ENCODE data around the gene CNTRL.
A peak's percentile ranks its signal among the peaks of the same experiment; 100 is the strongest.
"Not testable (repeated sequence)": the region's sequence is repeated elsewhere in the genome, so short reads cannot be mapped to it uniquely, and the experiment has no call there.

Gene CNTRL

DNA sequence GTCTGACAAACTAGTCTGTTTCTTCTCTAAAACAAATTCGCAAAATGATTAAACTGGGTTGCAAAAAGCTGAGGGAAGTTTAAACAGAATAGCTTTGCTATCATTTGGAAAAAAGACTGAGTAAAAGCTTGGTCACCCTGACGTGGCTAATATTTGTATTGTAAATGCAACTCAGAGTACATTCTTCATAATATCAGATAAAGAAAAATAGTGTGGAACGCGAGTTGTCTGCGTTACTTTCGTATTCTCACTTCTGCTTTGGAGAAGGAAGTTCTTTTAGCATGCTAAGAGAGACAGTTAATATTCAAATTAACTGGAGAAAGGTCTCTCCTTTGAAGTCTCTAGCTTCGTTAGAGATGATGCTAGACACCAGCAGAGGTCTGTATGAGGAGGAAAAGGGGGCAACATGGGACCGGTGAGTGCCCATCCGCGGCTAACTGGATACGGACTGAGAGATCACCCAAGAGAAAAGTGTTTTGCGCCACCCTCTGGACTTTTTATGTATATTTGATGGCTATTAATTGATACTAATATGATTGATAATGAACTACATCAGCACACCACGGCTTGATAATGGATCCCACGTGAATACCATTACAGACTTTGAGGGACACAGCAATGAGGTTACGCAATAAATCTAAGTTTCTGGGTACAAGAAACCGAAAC lies 2.9 kb upstream of the CNTRL start:
- no peaks in the 10 kb centered on the region for H3K9me3 ChIP-seq (ENCODE audit: control insufficient read depth, low read length)
- 57 to 58% methylated on average over 4 to 7 of the region's 16 CpGs for WGBS, 2 experiments (ENCODE audit: insufficient coverage in 2 of 2)
- no peak overlapping the region for H3K4me3 ChIP-seq (ENCODE audit: extremely low read depth, insufficient read depth, low read length, poor library complexity, severe bottlenecking)
- H3K4me1 ChIP-seq (ENCODE audit: control insufficient read depth, insufficient read depth, low read length, poor library complexity, severe bottlenecking) = no peaks in the 10 kb centered on the region
- H3K27ac ChIP-seq (ENCODE audit: low read depth, low read length, severe bottlenecking) = no peak overlapping the region
- no peaks in the 10 kb centered on the region for H3K36me3 ChIP-seq (ENCODE audit: control insufficient read depth, insufficient read depth, low read length)

DNA sequence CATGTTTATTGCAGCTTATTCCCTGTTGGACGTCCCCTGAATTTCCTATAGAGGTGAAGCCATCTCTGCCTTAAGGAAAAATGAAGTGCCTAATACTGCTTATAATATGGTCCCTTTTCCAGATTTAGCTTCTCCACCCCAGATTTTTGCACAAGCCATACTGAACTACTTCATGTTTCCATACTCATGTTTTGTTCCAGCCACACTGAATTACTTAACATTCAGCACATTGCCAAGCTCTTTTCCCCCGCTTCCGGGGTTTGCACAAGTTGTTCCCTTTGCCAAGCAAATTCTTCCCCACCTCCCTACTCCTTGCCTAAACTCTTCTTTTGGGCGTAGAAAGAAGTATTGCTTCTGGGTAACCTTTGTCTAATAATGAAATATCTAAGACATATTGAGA lies 1.7 kb upstream of the CNTRL start:
- 97% methylated on average over 3 of the region's 4 CpGs; no CpG with 5 or more reads in 1 of the 2 experiments for WGBS, 2 experiments (ENCODE audit: insufficient coverage in 2 of 2)
- Histone ChIP-seq H3K36me3 (ENCODE audit: control insufficient read depth, insufficient read depth, low read length) (no peaks in the 10 kb centered on the region), H3K9me3 (ENCODE audit: control insufficient read depth, low read length) (no peaks in the 10 kb centered on the region), H3K4me3 (ENCODE audit: extremely low read depth, insufficient read depth, low read length, poor library complexity, severe bottlenecking) (no peak overlapping the region), H3K4me1 (ENCODE audit: control insufficient read depth, insufficient read depth, low read length, poor library complexity, severe bottlenecking) (no peaks in the 10 kb centered on the region), H3K27ac (ENCODE audit: low read depth, low read length, severe bottlenecking) (no peak overlapping the region)

DNA sequence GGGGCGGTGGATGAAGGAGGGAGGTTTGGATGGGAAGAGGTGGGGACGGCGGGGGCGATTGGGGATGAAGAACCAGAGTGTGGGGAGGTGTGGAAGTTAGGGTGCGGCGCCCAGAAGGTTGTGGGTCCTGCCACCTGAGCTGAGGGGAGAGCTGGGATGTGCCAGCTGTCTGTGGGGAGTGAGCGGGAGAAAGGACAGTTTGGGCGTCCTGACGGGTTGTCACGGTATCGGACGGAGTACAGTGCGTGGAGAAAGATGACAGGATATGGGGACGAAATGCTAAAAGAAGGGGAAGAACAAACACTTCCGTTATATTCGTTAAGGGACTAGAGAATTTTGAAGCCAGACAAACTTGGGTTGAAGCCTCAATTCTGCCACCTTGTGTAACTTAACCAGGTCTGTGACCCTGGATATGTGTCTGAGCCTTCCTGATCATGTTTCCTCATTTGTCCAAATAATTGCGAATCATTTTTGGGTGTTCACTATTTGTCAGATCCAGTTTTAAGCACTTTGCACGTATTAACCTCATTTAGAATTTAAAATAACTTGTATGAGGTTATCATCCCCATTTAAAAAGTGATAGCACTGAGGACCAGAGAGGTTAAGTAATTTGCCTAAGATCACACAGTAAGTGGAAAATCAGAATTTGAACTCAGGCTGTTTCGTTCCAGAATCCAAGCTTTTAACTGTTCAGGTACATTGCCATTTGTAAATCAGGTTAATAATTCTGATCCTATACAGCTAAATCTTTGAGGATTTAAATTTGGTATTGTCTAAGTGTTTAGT lies 689 bp downstream of the CNTRL start:
- peak overlapping the region; percentile 93 for H3K27ac ChIP-seq (ENCODE audit: low read depth, low read length, severe bottlenecking)
- H3K9me3 ChIP-seq (ENCODE audit: control insufficient read depth, low read length) = no peaks in the 10 kb centered on the region
- peak overlapping the region; percentile 65 for H3K4me3 ChIP-seq (ENCODE audit: extremely low read depth, insufficient read depth, low read length, poor library complexity, severe bottlenecking)
- H3K4me1 ChIP-seq (ENCODE audit: control insufficient read depth, insufficient read depth, low read length, poor library complexity, severe bottlenecking) = no peaks in the 10 kb centered on the region
- H3K36me3 ChIP-seq (ENCODE audit: control insufficient read depth, insufficient read depth, low read length) = no peaks in the 10 kb centered on the region
- 1 to 7% methylated on average over 8 to 16 of the region's 19 CpGs for WGBS, 2 experiments (ENCODE audit: insufficient coverage in 2 of 2)

DNA sequence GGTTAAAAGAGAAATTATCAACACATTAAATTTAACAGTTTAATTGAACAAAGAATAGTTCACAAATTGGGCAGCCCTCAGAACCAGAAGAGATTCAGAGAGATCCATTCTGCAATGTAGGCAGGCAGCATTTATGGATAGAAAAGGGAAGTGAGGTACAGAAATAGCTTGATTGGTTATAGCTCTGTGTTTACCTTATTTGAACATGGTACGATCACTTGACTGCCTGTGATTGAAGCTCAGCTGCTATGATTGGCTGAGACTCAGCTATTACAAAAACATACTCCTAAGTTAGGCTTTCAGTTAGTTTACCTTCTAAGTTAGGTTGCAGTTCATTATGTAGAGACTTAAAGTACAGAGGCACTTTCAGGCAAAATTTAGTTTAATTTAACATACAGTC lies 7.3 kb downstream of the CNTRL start:
- Histone ChIP-seq H3K4me3 (ENCODE audit: extremely low read depth, insufficient read depth, low read length, poor library complexity, severe bottlenecking) (no peak overlapping the region), H3K4me1 (ENCODE audit: control insufficient read depth, insufficient read depth, low read length, poor library complexity, severe bottlenecking) (no peaks in the 10 kb centered on the region), H3K27ac (ENCODE audit: low read depth, low read length, severe bottlenecking) (no peak overlapping the region), H3K9me3 (ENCODE audit: control insufficient read depth, low read length) (no peaks in the 10 kb centered on the region), H3K36me3 (ENCODE audit: control insufficient read depth, insufficient read depth, low read length) (peaks cover 8% of the 10 kb centered on the region)
- WGBS, 2 experiments (ENCODE audit: insufficient coverage in 2 of 2) = 100% methylated on average over 1 of the region's 1 CpG; no CpG with 5 or more reads in 1 of the 2 experiments

DNA sequence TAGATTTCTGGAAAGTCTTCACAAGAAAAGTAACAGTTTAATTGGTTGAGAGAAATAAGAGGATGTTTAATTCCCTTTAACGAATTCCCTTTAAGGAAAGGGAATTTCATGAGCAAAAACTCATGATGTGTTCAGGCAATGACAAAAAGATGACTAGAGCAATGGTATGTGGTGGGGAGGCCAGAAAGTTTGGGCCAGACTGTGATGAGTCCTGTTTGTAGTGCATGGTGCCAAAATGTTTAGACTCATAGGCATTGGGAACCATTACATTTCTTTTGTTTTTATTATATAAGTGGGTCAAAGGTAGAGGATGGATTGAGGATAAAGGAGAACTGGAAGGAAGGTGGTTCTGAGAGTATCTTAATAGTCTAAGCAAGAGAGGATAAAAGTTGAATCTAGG lies 10.9 kb downstream of the CNTRL start:
- no peaks in the 10 kb centered on the region for H3K4me1 ChIP-seq (ENCODE audit: control insufficient read depth, insufficient read depth, low read length, poor library complexity, severe bottlenecking)
- no peaks in the 10 kb centered on the region for H3K9me3 ChIP-seq (ENCODE audit: control insufficient read depth, low read length)
- WGBS, 2 experiments (ENCODE audit: insufficient coverage in 2 of 2) = 88 to 100% methylated on average over 1 of the region's 1 CpG
- H3K4me3 ChIP-seq (ENCODE audit: extremely low read depth, insufficient read depth, low read length, poor library complexity, severe bottlenecking) = no peak overlapping the region
- peaks cover 8% of the 10 kb centered on the region for H3K36me3 ChIP-seq (ENCODE audit: control insufficient read depth, insufficient read depth, low read length)
- H3K27ac ChIP-seq (ENCODE audit: low read depth, low read length, severe bottlenecking) = no peak overlapping the region

DNA sequence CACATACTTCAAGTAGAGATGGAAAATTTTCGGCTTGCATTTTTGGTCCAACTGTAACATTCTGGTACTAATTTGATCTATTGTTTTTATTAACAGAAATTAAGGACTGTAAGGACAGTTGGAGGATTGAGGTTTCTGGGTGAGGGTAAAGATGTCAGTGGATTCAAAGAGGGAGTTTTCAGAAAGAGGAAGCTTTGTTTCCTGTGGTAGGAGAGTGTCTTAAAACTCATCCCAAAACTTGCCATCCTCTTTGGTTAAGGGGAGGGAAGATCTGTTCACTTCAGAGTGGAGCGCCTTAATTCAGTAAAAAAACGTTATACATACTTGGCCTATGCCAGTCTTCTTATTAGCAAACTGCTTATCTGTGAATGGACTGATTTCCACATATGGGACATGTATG lies 13.8 kb downstream of the CNTRL start:
- no peak overlapping the region for H3K27ac ChIP-seq (ENCODE audit: low read depth, low read length, severe bottlenecking)
- no CpG with 5 or more reads among the region's 3 CpGs for WGBS, 2 experiments (ENCODE audit: insufficient coverage in 2 of 2)
- no peaks in the 10 kb centered on the region for H3K9me3 ChIP-seq (ENCODE audit: control insufficient read depth, low read length)
- no peak overlapping the region for H3K4me3 ChIP-seq (ENCODE audit: extremely low read depth, insufficient read depth, low read length, poor library complexity, severe bottlenecking)
- no peaks in the 10 kb centered on the region for H3K36me3 ChIP-seq (ENCODE audit: control insufficient read depth, insufficient read depth, low read length)
- H3K4me1 ChIP-seq (ENCODE audit: control insufficient read depth, insufficient read depth, low read length, poor library complexity, severe bottlenecking) = no peaks in the 10 kb centered on the region

DNA sequence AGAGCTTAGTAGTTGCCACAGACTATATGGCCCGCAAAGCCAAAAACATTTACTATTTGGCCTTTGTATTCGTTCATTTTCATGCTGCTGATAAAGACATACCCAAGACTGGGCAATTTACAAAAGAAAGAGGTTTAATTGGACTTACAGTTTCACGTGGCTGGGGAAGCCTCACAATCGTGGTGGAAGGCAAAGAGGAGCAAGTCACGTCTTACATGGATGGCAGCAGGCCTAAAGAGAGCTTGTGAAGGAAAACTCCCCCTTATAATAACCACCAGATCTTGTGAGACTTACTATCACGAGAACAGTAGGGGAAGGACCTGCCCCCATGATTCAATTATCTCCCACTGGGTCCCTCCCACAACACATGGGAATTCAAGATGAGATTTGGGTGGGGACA lies 16.0 kb downstream of the CNTRL start:
- H3K9me3 ChIP-seq (ENCODE audit: control insufficient read depth, low read length); H3K27ac ChIP-seq (ENCODE audit: low read depth, low read length, severe bottlenecking); H3K4me1 ChIP-seq (ENCODE audit: control insufficient read depth, insufficient read depth, low read length, poor library complexity, severe bottlenecking); H3K36me3 ChIP-seq (ENCODE audit: control insufficient read depth, insufficient read depth, low read length); H3K4me3 ChIP-seq (ENCODE audit: extremely low read depth, insufficient read depth, low read length, poor library complexity, severe bottlenecking): not testable (repeated sequence)
- WGBS, 2 experiments (ENCODE audit: insufficient coverage in 2 of 2) = 87% methylated on average over 4 of the region's 6 CpGs; no CpG with 5 or more reads in 1 of the 2 experiments

DNA sequence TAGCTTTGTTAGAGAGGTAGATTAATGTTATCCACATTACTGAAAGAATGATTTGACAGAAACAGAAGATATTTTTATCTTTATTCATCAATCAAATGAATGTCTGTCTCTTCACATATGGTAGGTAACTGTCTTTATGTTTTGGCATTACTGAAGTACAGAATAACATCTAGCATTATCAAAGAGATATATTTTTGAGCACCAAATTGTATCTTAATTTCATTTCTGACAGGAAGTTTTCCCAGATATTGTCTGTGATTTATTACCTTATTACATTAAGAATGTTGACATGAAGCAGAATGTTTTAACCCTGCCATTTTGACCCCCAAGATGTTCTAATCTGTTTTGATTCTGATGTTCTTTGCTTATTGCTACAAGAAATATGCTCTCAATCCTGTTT lies 20.3 kb downstream of the CNTRL start:
- Histone ChIP-seq H3K4me1 (ENCODE audit: control insufficient read depth, insufficient read depth, low read length, poor library complexity, severe bottlenecking) (no peaks in the 10 kb centered on the region), H3K4me3 (ENCODE audit: extremely low read depth, insufficient read depth, low read length, poor library complexity, severe bottlenecking) (no peak overlapping the region), H3K27ac (ENCODE audit: low read depth, low read length, severe bottlenecking) (no peak overlapping the region), H3K9me3 (ENCODE audit: control insufficient read depth, low read length) (no peaks in the 10 kb centered on the region), H3K36me3 (ENCODE audit: control insufficient read depth, insufficient read depth, low read length) (peaks cover 7% of the 10 kb centered on the region)

DNA sequence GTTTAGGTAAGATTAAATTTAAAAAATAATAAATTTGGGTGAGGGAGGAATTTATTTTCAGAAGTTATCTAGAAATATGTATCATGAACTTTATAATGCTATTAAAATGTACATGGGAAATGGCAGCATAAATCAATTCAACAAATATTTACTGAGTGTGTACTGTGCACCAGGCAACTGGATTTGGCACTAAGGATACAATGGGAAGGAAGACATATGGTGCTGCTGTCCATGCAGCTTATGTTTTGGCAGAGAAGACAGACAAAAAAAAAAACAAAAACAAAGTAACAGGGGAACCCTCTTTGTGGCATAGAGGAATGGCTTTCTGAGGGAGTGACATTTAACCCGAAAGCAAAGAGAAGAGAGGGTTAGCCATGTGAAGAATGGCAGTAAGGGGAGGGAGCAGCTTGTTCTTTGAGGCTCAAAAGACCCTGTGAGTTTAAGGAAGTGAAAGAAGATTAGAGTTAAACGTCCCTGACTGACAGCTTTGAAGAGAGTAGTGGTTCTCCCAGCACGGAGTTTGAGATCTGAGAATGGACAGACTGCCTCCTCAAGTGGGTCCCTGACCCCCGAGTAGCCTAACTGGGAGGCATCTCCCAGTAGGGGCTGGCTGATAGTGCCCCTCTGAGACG lies 23.9 kb downstream of the CNTRL start:
- WGBS, 2 experiments (ENCODE audit: insufficient coverage in 2 of 2) = 79 to 88% methylated on average over 3 to 5 of the region's 5 CpGs
- no peaks in the 10 kb centered on the region for H3K9me3 ChIP-seq (ENCODE audit: control insufficient read depth, low read length)
- peaks cover 7% of the 10 kb centered on the region for H3K36me3 ChIP-seq (ENCODE audit: control insufficient read depth, insufficient read depth, low read length)
- no peak overlapping the region for H3K27ac ChIP-seq (ENCODE audit: low read depth, low read length, severe bottlenecking)
- H3K4me1 ChIP-seq (ENCODE audit: control insufficient read depth, insufficient read depth, low read length, poor library complexity, severe bottlenecking) = no peaks in the 10 kb centered on the region
- H3K4me3 ChIP-seq (ENCODE audit: extremely low read depth, insufficient read depth, low read length, poor library complexity, severe bottlenecking) = no peak overlapping the region

DNA sequence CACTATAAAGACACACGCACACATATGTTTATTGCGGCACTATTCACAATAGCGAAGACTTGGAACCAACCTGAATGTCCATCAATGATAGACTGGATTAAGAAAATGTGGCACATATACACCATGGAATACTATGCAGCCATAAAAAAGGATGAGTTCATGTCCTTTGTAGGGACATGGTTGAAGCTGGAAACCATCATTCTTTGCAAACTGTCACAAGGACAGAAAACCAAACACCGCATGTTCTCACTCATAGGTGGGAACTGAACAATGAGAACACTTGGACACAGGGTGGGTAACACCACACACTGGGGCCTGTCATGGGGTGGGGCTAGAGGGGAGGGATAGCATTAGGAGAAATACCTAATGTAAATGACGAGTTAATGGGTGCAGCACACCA lies 29.3 kb downstream of the CNTRL start:
- not testable (repeated sequence) for H3K36me3 ChIP-seq (ENCODE audit: control insufficient read depth, insufficient read depth, low read length); H3K4me3 ChIP-seq (ENCODE audit: extremely low read depth, insufficient read depth, low read length, poor library complexity, severe bottlenecking); H3K9me3 ChIP-seq (ENCODE audit: control insufficient read depth, low read length); H3K27ac ChIP-seq (ENCODE audit: low read depth, low read length, severe bottlenecking); H3K4me1 ChIP-seq (ENCODE audit: control insufficient read depth, insufficient read depth, low read length, poor library complexity, severe bottlenecking)
- WGBS, 2 experiments (ENCODE audit: insufficient coverage in 2 of 2) = 83% methylated on average over 1 of the region's 5 CpGs; no CpG with 5 or more reads in 1 of the 2 experiments

DNA sequence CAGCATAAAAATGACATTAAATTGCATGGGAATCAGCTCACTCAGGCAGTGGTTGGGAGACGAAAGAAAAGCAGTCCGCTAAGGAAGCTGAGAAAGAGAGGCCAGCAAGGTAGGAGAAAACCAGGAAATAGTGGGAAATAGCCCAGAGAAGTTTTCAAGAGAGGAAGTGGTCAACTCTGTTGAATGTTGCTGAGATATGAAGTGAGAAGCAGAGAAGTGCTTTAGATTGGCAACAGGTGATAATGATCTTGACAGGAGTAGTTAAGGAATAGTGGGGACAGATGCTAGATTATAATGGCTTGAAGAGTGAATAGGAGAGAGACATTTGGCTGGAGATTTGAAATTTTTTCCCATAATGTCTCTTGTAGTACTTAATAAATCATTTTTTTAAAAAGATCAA lies 30.8 kb downstream of the CNTRL start:
- 70 to 100% methylated on average over 2 of the region's 2 CpGs for WGBS, 2 experiments (ENCODE audit: insufficient coverage in 2 of 2)
- no peaks in the 10 kb centered on the region for H3K4me1 ChIP-seq (ENCODE audit: control insufficient read depth, insufficient read depth, low read length, poor library complexity, severe bottlenecking)

More for the DNA sequence above, 30.8 kb downstream of the CNTRL start:
- Histone ChIP-seq H3K9me3 (ENCODE audit: control insufficient read depth, low read length) (no peaks in the 10 kb centered on the region), H3K27ac (ENCODE audit: low read depth, low read length, severe bottlenecking) (no peak overlapping the region), H3K4me3 (ENCODE audit: extremely low read depth, insufficient read depth, low read length, poor library complexity, severe bottlenecking) (no peak overlapping the region), H3K36me3 (ENCODE audit: control insufficient read depth, insufficient read depth, low read length) (no peaks in the 10 kb centered on the region)

All from mesodermal cell (in vitro differentiated cells).